Mesenchymal stem cell (in vitro differentiated cells and primary cell): Measurements from ENCODE around the gene SLC23A2.

Experiments used
- DNase-seq: peaks from one replicate; pipeline ENCODE4 v3.0.0-alpha.2; 2013
- H2AFZ ChIP-seq: one replicate; pipeline ENCODE4 v1.6.1; 2013; ENCODE audit warnings: low read depth, mild to moderate bottlenecking, control low read depth, inconsistent platforms, low read length, moderate library complexity
- H2AK5ac ChIP-seq: 2 replicates; pipeline ENCODE4 v1.6.1; 2013; ENCODE audit warnings: low read length, moderate library complexity, mild to moderate bottlenecking, inconsistent platforms; ENCODE audit not compliant: severe bottlenecking
- H2BK120ac ChIP-seq: one replicate; pipeline ENCODE4 v1.6.1; 2013; ENCODE audit warnings: low read depth, mild to moderate bottlenecking, inconsistent platforms, low read length, moderate library complexity
- H2BK12ac ChIP-seq, 2 experiments: one replicate each; pipeline ENCODE4 v1.6.1; 2013; ENCODE audit warnings: inconsistent platforms in 2 of 2, low read length in 2 of 2, mild to moderate bottlenecking in 2 of 2, moderate library complexity in 2 of 2, control low read depth in 1 of 2
- H2BK15ac ChIP-seq: one replicate; pipeline ENCODE4 v1.6.1; 2013; ENCODE audit warnings: mild to moderate bottlenecking, low read depth, inconsistent platforms; ENCODE audit not compliant: poor library complexity, severe bottlenecking
- H2BK5ac ChIP-seq: 2 replicates; pipeline ENCODE4 v1.6.1; 2013; ENCODE audit warnings: low read depth, mild to moderate bottlenecking, low read length, control low read depth, inconsistent platforms; ENCODE audit not compliant: poor library complexity, severe bottlenecking
- H3K14ac ChIP-seq, 2 experiments: one replicate each; pipeline ENCODE4 v1.6.1; 2013; ENCODE audit warnings: inconsistent platforms in 2 of 2, low read length in 2 of 2, control low read depth in 1 of 2, mild to moderate bottlenecking in 1 of 2, moderate library complexity in 1 of 2
- H3K18ac ChIP-seq, 2 experiments: one replicate each; pipeline ENCODE4 v1.6.1; 2013; ENCODE audit warnings: inconsistent platforms in 2 of 2, low read length in 2 of 2, control low read depth in 1 of 2, low read depth in 1 of 2, mild to moderate bottlenecking in 1 of 2
- H3K23ac ChIP-seq, 2 experiments: one replicate each; pipeline ENCODE4 v1.6.1; 2013; ENCODE audit warnings: inconsistent platforms in 2 of 2, low read length in 2 of 2, mild to moderate bottlenecking in 2 of 2, moderate library complexity in 2 of 2, control low read depth in 1 of 2
- H3K27ac ChIP-seq: 2 replicates; pipeline ENCODE4 v1.5.1; 2013; ENCODE audit warnings: mild to moderate bottlenecking, moderate library complexity, low read length, control low read depth, inconsistent platforms; ENCODE audit not compliant: poor library complexity, severe bottlenecking
- H3K27me3 ChIP-seq, 2 experiments: 2 replicates each; pipeline versions ENCODE4 v1.6.1 to v1.7.0; 2013; ENCODE audit warnings: low read length in 2 of 2, mild to moderate bottlenecking in 2 of 2, moderate library complexity in 2 of 2, control low read depth in 1 of 2, inconsistent platforms in 1 of 2; ENCODE audit not compliant: control insufficient read depth in 1 of 2, insufficient read depth in 1 of 2
- H3K36me3 ChIP-seq, 2 experiments: 2 replicates each; pipeline versions ENCODE4 v1.6.1 to v1.7.0; 2013; ENCODE audit warnings: low read length in 2 of 2, control low read depth in 1 of 2, inconsistent platforms in 1 of 2, low read depth in 1 of 2, mild to moderate bottlenecking in 1 of 2; ENCODE audit not compliant: insufficient read depth in 2 of 2, control insufficient read depth in 1 of 2
- H3K4ac ChIP-seq, 2 experiments: one replicate each; pipeline ENCODE4 v1.6.1; 2013; ENCODE audit warnings: inconsistent platforms in 2 of 2, low read length in 2 of 2, mild to moderate bottlenecking in 2 of 2, moderate library complexity in 2 of 2, control low read depth in 1 of 2, low read depth in 1 of 2
- H3K4me1 ChIP-seq: 2 replicates; pipeline ENCODE4 v1.6.1; 2013; ENCODE audit warnings: low read depth, low read length, control low read depth; ENCODE audit not compliant: control insufficient read depth, insufficient read depth
- H3K4me2 ChIP-seq: 2 replicates; pipeline ENCODE4 v1.6.1; 2013; ENCODE audit warnings: low read length, mild to moderate bottlenecking, inconsistent platforms; ENCODE audit not compliant: poor library complexity, severe bottlenecking
- H3K4me3 ChIP-seq, 2 experiments: 2 replicates each; pipeline versions ENCODE4 v1.5.1 to v1.7.0; 2013; ENCODE audit warnings: low read length in 2 of 2, mild to moderate bottlenecking in 2 of 2, control low read depth in 1 of 2, low read depth in 1 of 2; ENCODE audit not compliant: insufficient read depth in 1 of 2
- H3K79me1 ChIP-seq: replicated peaks from 2 replicates; pipeline ENCODE4 v1.6.1; 2013; ENCODE audit warnings: mild to moderate bottlenecking, control low read depth, low read length, inconsistent platforms; ENCODE audit not compliant: poor library complexity, severe bottlenecking
- H3K9ac ChIP-seq: 2 replicates; pipeline ENCODE4 v1.7.0; 2013; ENCODE audit warnings: mild to moderate bottlenecking, low read length, moderate library complexity
- H3K9me3 ChIP-seq: 2 replicates; pipeline ENCODE4 v1.7.0; 2013; ENCODE audit warnings: mild to moderate bottlenecking, low read length; ENCODE audit not compliant: control insufficient read depth
- H4K8ac ChIP-seq: one replicate; pipeline ENCODE4 v1.6.1; 2013; ENCODE audit warnings: inconsistent platforms, mild to moderate bottlenecking, low read length, moderate library complexity
- H4K91ac ChIP-seq: one replicate; pipeline ENCODE4 v1.6.1; 2013; ENCODE audit warnings: mild to moderate bottlenecking, low read length, inconsistent platforms
- WGBS: methylation state at CpG from one replicate; pipeline ENCODE4 v1.1.7; 2013; ENCODE audit warnings: mixed read lengths; 5-methylcytosine and 5-hydroxymethylcytosine counted together

SLC23A2 gene

GRCh38 chr20:4820806-4821518 is 180.3 kb downstream of the SLC23A2 start:
- no peak overlapping the region for H3K14ac ChIP-seq

GRCh38 chr20:4819901-4820300 is 181.4 kb downstream of the SLC23A2 start:
- 93% methylated on average over 3 of the region's 4 CpGs for WGBS
- Histone ChIP-seq H4K8ac (no peak overlapping the region), H3K14ac (no peak overlapping the region)

More at GRCh38 chr20:4820806-4821518, 180.3 kb downstream of the SLC23A2 start:
- H3K36me3 ChIP-seq: no peaks in the 10 kb centered on the region
- H3K18ac ChIP-seq: no peak overlapping the region
- H3K4ac ChIP-seq: no peak overlapping the region
- H3K23ac ChIP-seq: no peak overlapping the region
- H2BK15ac ChIP-seq: no peak overlapping the region
- H3K4me2 ChIP-seq: no peak overlapping the region
- H4K8ac ChIP-seq: no peak overlapping the region
- no peak overlapping the region for H3K27ac ChIP-seq
- no peaks in the 10 kb centered on the region for H3K9me3 ChIP-seq
- H3K79me1 ChIP-seq: no peaks in the 10 kb centered on the region
- no peak overlapping the region for H2BK12ac ChIP-seq
- H4K91ac ChIP-seq: no peak overlapping the region
- peaks cover 0 to 9% of the 10 kb centered on the region in 2 experiments for H3K27me3 ChIP-seq
- H2BK5ac ChIP-seq: no peak overlapping the region
- WGBS: 82% methylated on average over 14 of the region's 14 CpGs
- no peak overlapping the region for H2BK120ac ChIP-seq
- H2AFZ ChIP-seq: no peak overlapping the region
- H2AK5ac ChIP-seq: peak overlapping the region; percentile 43
- peak; percentile 12 for DNase-seq
- peak overlapping the region; percentile 56 for H3K9ac ChIP-seq
- H3K4me1 ChIP-seq: peaks cover 28% of the 10 kb centered on the region
- H3K4me3 ChIP-seq: peak overlapping the region in 1 of 2 experiments; percentile 36

GRCh38 chr20:4817230-4817671 is 184.1 kb downstream of the SLC23A2 start:
- no peaks in the 10 kb centered on the region for H3K79me1 ChIP-seq
- no peak overlapping the region for H2BK120ac ChIP-seq
- peak overlapping the region; percentile 60 for H3K27ac ChIP-seq
- H3K14ac ChIP-seq: no peak overlapping the region
- no peak overlapping the region for H3K4ac ChIP-seq
- H2AFZ ChIP-seq: no peak overlapping the region
- H3K36me3 ChIP-seq: no peaks in the 10 kb centered on the region
- no peak overlapping the region for H3K4me3 ChIP-seq
- H4K8ac ChIP-seq: no peak overlapping the region
- no peak overlapping the region for H4K91ac ChIP-seq
- no peak overlapping the region for H3K23ac ChIP-seq
- DNase-seq: no peak
- H3K9ac ChIP-seq: no peak overlapping the region
- H3K18ac ChIP-seq: no peak overlapping the region
- peaks cover 28% of the 10 kb centered on the region for H3K4me1 ChIP-seq
- H2BK15ac ChIP-seq: no peak overlapping the region
- no peak overlapping the region for H3K4me2 ChIP-seq
- H2AK5ac ChIP-seq: no peak overlapping the region
- H3K27me3 ChIP-seq: peaks cover 0 to 21% of the 10 kb centered on the region in 2 experiments
- H2BK12ac ChIP-seq: no peak overlapping the region
- H2BK5ac ChIP-seq: no peak overlapping the region
- H3K9me3 ChIP-seq: no peaks in the 10 kb centered on the region
- WGBS: 69% methylated on average over 2 of the region's 3 CpGs

More at GRCh38 chr20:4819901-4820300, 181.4 kb downstream of the SLC23A2 start:
- no peak overlapping the region for H2AFZ ChIP-seq
- H3K79me1 ChIP-seq: no peaks in the 10 kb centered on the region
- no peak overlapping the region for H2BK120ac ChIP-seq
- no peak for DNase-seq
- no peak overlapping the region for H3K9ac ChIP-seq
- no peaks in the 10 kb centered on the region for H3K9me3 ChIP-seq
- H3K4ac ChIP-seq: no peak overlapping the region
- H3K27me3 ChIP-seq: peaks cover 0 to 9% of the 10 kb centered on the region in 2 experiments
- H3K4me2 ChIP-seq: no peak overlapping the region
- H4K91ac ChIP-seq: no peak overlapping the region
- H2BK12ac ChIP-seq: no peak overlapping the region
- no peaks in the 10 kb centered on the region for H3K36me3 ChIP-seq
- H3K23ac ChIP-seq: no peak overlapping the region
- H3K4me3 ChIP-seq: no peak overlapping the region
- no peak overlapping the region for H3K18ac ChIP-seq
- peak overlapping the region; percentile 3 for H2AK5ac ChIP-seq
- peaks cover 30% of the 10 kb centered on the region for H3K4me1 ChIP-seq
- no peak overlapping the region for H2BK5ac ChIP-seq
- H3K27ac ChIP-seq: no peak overlapping the region
- H2BK15ac ChIP-seq: no peak overlapping the region

GRCh38 chr20:4815628-4816027 is 185.7 kb downstream of the SLC23A2 start:
- Histone ChIP-seq H3K4me2 (no peak overlapping the region), H2AFZ (no peak overlapping the region), H3K27me3 (peaks cover 5 to 27% of the 10 kb centered on the region in 2 experiments), H3K79me1 (no peaks in the 10 kb centered on the region), H3K36me3 (no peaks in the 10 kb centered on the region), H3K27ac (no peak overlapping the region), H4K91ac (no peak overlapping the region), H2BK12ac (no peak overlapping the region), H3K9me3 (no peaks in the 10 kb centered on the region), H2BK15ac (no peak overlapping the region), H3K18ac (no peak overlapping the region), H3K9ac (no peak overlapping the region), H3K23ac (no peak overlapping the region), H4K8ac (no peak overlapping the region), H2BK120ac (no peak overlapping the region), H3K4ac (no peak overlapping the region), H2AK5ac (no peak overlapping the region), H3K4me3 (no peak overlapping the region), H3K14ac (no peak overlapping the region), H3K4me1 (peaks cover 21% of the 10 kb centered on the region), H2BK5ac (no peak overlapping the region)
- no peak for DNase-seq
- WGBS: 89% methylated on average over 4 of the region's 5 CpGs
